Activated naive CD4-positive, alpha-beta T cell treated with anti-CD3 and anti-CD28 coated beads, Interleukin-2, amount 10 ng/mL, durations not matched to agents 7 days and 5 days (primary cell): ENCODE results near the gene MYO18A.
A peak's percentile ranks its signal among the peaks of the same experiment; 100 is the strongest.
"Not testable (repeated sequence)": the region's sequence is repeated elsewhere in the genome, so short reads cannot be mapped to it uniquely, and the experiment has no call there.

Experiments
- CTCF ChIA-PET: fragments of 350-600 bp; sonication (Branson Sonifier 250); formaldehyde crosslinking; loops from one replicate; lab custom pipeline; 2021; ENCODE audit warnings: antibody characterized with exemption; lab: Charles Lee
- DNase-seq: peaks from one replicate; pipeline ENCODE4 v3.0.0-alpha.2; 2020
- H3K27ac Mint-ChIP-seq: one replicate; pipeline ENCODE4 v1.8.0; 2021; ENCODE audit warnings: mild to moderate bottlenecking, moderate library complexity, mixed read lengths
- H3K27me3 Mint-ChIP-seq: one replicate; pipeline ENCODE4 v1.8.0; 2021; ENCODE audit warnings: mild to moderate bottlenecking, mixed read lengths
- H3K36me3 Mint-ChIP-seq: one replicate; pipeline ENCODE4 v1.8.0; 2021; ENCODE audit warnings: mixed read lengths
- H3K4me1 Mint-ChIP-seq: one replicate; pipeline ENCODE4 v1.8.0; 2021; ENCODE audit warnings: mixed read lengths
- H3K4me3 Mint-ChIP-seq: one replicate; pipeline ENCODE4 v1.8.0; 2021; ENCODE audit warnings: mild to moderate bottlenecking, moderate library complexity, mixed read lengths
- H3K9me3 Mint-ChIP-seq: one replicate; pipeline ENCODE4 v1.8.0; 2021; ENCODE audit warnings: mixed read lengths

MYO18A gene

GRCh38 chr17:29180034-29180787 lies at the start of gene MYO18A:
Gene MYO18A (minus strand): TSS chr17:29180398. CDS start chr17:29166940, 13,458 bp downstream.
- Mint-ChIP-seq H3K27ac (no peak within 1 kb of the TSS), H3K4me3 (peak within 1 kb of the TSS; percentile 55)
- CTCF ChIA-PET, result interaction anchor here (0.7 to 5.1 kb wide), 18 partner anchors 11 to 145 kb away, joined by 3 to 84 read pairs (median 6); no protein-coding TSS in a partner anchor

GRCh38 chr17:29225396-29225795 lies 45.2 kb upstream of the MYO18A start:
- no peak for DNase-seq
- CTCF ChIA-PET, result no interaction called here
- Mint-ChIP-seq H3K27ac (no peak overlapping the region), H3K36me3 (no peaks in the 10 kb centered on the region), H3K4me3 (no peak overlapping the region), H3K9me3 (no peaks in the 10 kb centered on the region), H3K27me3 (peaks cover 5% of the 10 kb centered on the region), H3K4me1 (no peaks in the 10 kb centered on the region)

More at GRCh38 chr17:29180034-29180787, at the start of gene MYO18A:
- Mint-ChIP-seq H3K4me1 (peaks cover 33% of the 10 kb centered on the region), H3K9me3 (no peaks in the 10 kb centered on the region), H3K36me3 (no peaks in the 10 kb centered on the region), H3K27me3 (peaks cover 32% of the 10 kb centered on the region)
- DNase-seq, result peak; percentile 85

GRCh38 chr17:29221338-29221737 lies 41.1 kb upstream of the MYO18A start:
- not testable (repeated sequence) for DNase-seq, H3K36me3 Mint-ChIP-seq, H3K4me1 Mint-ChIP-seq, H3K9me3 Mint-ChIP-seq, H3K4me3 Mint-ChIP-seq, H3K27ac Mint-ChIP-seq
- CTCF ChIA-PET, result interaction anchor here (4.4 to 5.5 kb wide), 2 partner anchors 13 to 73 kb away, joined by 26 to 130 read pairs; no protein-coding TSS in a partner anchor
- peaks cover 15% of the 10 kb centered on the region for H3K27me3 Mint-ChIP-seq

- Mint-ChIP-seq H3K27ac (no peak overlapping the region), H3K4me3 (no peak overlapping the region), H3K4me1 (peaks cover 7% of the 10 kb centered on the region), H3K36me3 (no peaks in the 10 kb centered on the region), H3K27me3 (peaks cover 15% of the 10 kb centered on the region), H3K9me3 (no peaks in the 10 kb centered on the region)
- peak; percentile 83 for DNase-seq
- CTCF ChIA-PET, result interaction anchor here (0.6 to 5.5 kb wide), 37 partner anchors 9 to 713 kb away, joined by 3 to 130 read pairs (median 4); partner anchors contain the start of genes ABHD15 and MYO18A
These were observed 39.3 kb upstream of the MYO18A start for GRCh38 chr17:29219378-29220047.

- CTCF ChIA-PET, result interaction anchor here (1.0 to 5.5 kb wide), 4 partner anchors 69 to 100 kb away, joined by 4 to 130 read pairs (median 34); no protein-coding TSS in a partner anchor
- Mint-ChIP-seq H3K4me3 (no peak overlapping the region), H3K27me3 (peaks cover 15% of the 10 kb centered on the region), H3K36me3 (no peaks in the 10 kb centered on the region), H3K4me1 (peaks cover 9% of the 10 kb centered on the region), H3K27ac (no peak overlapping the region), H3K9me3 (no peaks in the 10 kb centered on the region)
- DNase-seq, result no peak
These were observed 36.7 kb upstream of the MYO18A start for GRCh38 chr17:29216856-29217255.

- DNase-seq, result no peak
- H3K27ac Mint-ChIP-seq, result no peak overlapping the region
- H3K36me3 Mint-ChIP-seq, result no peaks in the 10 kb centered on the region
- H3K27me3 Mint-ChIP-seq, result peaks cover 15% of the 10 kb centered on the region
- H3K9me3 Mint-ChIP-seq, result no peaks in the 10 kb centered on the region
- peaks cover 9% of the 10 kb centered on the region for H3K4me1 Mint-ChIP-seq
- CTCF ChIA-PET, result interaction anchor here (1.0 to 5.5 kb wide), 3 partner anchors 68 to 99 kb away, joined by 4 to 130 read pairs (median 59); no protein-coding TSS in a partner anchor
- no peak overlapping the region for H3K4me3 Mint-ChIP-seq
These were observed 36.0 kb upstream of the MYO18A start for GRCh38 chr17:29216181-29216580.

GRCh38 chr17:29215717-29216116 lies 35.5 kb upstream of the MYO18A start:
- no peak for DNase-seq
- peak overlapping the region; percentile 16 for H3K27ac Mint-ChIP-seq
- H3K4me1 Mint-ChIP-seq, result peaks cover 9% of the 10 kb centered on the region
- H3K4me3 Mint-ChIP-seq, result no peak overlapping the region
- no peaks in the 10 kb centered on the region for H3K36me3 Mint-ChIP-seq
- peaks cover 15% of the 10 kb centered on the region for H3K27me3 Mint-ChIP-seq
- CTCF ChIA-PET, result interaction anchor here (0.6 to 5.5 kb wide), 3 partner anchors 47 to 91 kb away, joined by 3 to 130 read pairs (median 59); no protein-coding TSS in a partner anchor
- H3K9me3 Mint-ChIP-seq, result no peaks in the 10 kb centered on the region

GRCh38 chr17:29215174-29215573 lies 35.0 kb upstream of the MYO18A start:
- H3K4me3 Mint-ChIP-seq, result no peak overlapping the region
- no peak overlapping the region for H3K27ac Mint-ChIP-seq
- no peaks in the 10 kb centered on the region for H3K9me3 Mint-ChIP-seq
- peaks cover 15% of the 10 kb centered on the region for H3K27me3 Mint-ChIP-seq
- H3K4me1 Mint-ChIP-seq, result peaks cover 9% of the 10 kb centered on the region
- H3K36me3 Mint-ChIP-seq, result no peaks in the 10 kb centered on the region
- CTCF ChIA-PET, result interaction anchor here (0.6 to 0.7 kb wide), 2 partner anchors 47 to 155 kb away, joined by 3 read pairs; no protein-coding TSS in a partner anchor
- DNase-seq, result no peak

- DNase-seq, result no peak
- Mint-ChIP-seq H3K27ac (no peak overlapping the region), H3K27me3 (peaks cover 15% of the 10 kb centered on the region), H3K4me1 (peaks cover 5% of the 10 kb centered on the region), H3K36me3 (no peaks in the 10 kb centered on the region), H3K9me3 (no peaks in the 10 kb centered on the region), H3K4me3 (no peak overlapping the region)
- CTCF ChIA-PET, result interaction anchor here (0.7 kb wide), 1 partner anchor 155 kb away, joined by 3 read pairs; no protein-coding TSS in a partner anchor
These were observed 34.3 kb upstream of the MYO18A start for GRCh38 chr17:29214215-29215146.

- no peak for DNase-seq
- CTCF ChIA-PET, result interaction anchor here (0.6 to 1.0 kb wide), 3 partner anchors 43 to 104 kb away, joined by 3 to 4 read pairs (median 3); no protein-coding TSS in a partner anchor
These were observed 32.5 kb upstream of the MYO18A start for GRCh38 chr17:29212681-29213121.

GRCh38 chr17:29212094-29212631 lies 32.0 kb upstream of the MYO18A start:
- Mint-ChIP-seq H3K27me3 (peaks cover 15% of the 10 kb centered on the region), H3K27ac (no peak overlapping the region), H3K9me3 (no peaks in the 10 kb centered on the region), H3K4me3 (no peak overlapping the region), H3K36me3 (no peaks in the 10 kb centered on the region), H3K4me1 (peaks cover 2% of the 10 kb centered on the region)
- CTCF ChIA-PET, result interaction anchor here (0.6 to 0.9 kb wide), 2 partner anchors 43 to 104 kb away, joined by 3 to 4 read pairs; no protein-coding TSS in a partner anchor
- DNase-seq, result no peak

More at GRCh38 chr17:29212681-29213121, 32.5 kb upstream of the MYO18A start:
- Mint-ChIP-seq H3K27me3 (peaks cover 16% of the 10 kb centered on the region), H3K9me3 (no peaks in the 10 kb centered on the region), H3K4me3 (no peak overlapping the region), H3K27ac (no peak overlapping the region), H3K36me3 (no peaks in the 10 kb centered on the region), H3K4me1 (peaks cover 2% of the 10 kb centered on the region)

GRCh38 chr17:29210879-29211278 lies 30.7 kb upstream of the MYO18A start:
- Mint-ChIP-seq H3K36me3 (no peaks in the 10 kb centered on the region), H3K27ac (no peak overlapping the region), H3K27me3 (peaks cover 8% of the 10 kb centered on the region), H3K9me3 (no peaks in the 10 kb centered on the region), H3K4me1 (peaks cover 2% of the 10 kb centered on the region), H3K4me3 (no peak overlapping the region)
- CTCF ChIA-PET, result no interaction called here
- no peak for DNase-seq

GRCh38 chr17:29209073-29209472 lies 28.9 kb upstream of the MYO18A start:
- Mint-ChIP-seq H3K27ac (no peak overlapping the region), H3K4me3 (no peak overlapping the region), H3K4me1 (peaks cover 2% of the 10 kb centered on the region), H3K27me3 (peaks cover 18% of the 10 kb centered on the region), H3K36me3 (no peaks in the 10 kb centered on the region), H3K9me3 (no peaks in the 10 kb centered on the region)
- CTCF ChIA-PET, result interaction anchor here (4.7 kb wide), 1 partner anchor 11 kb away, joined by 26 read pairs; no protein-coding TSS in a partner anchor
- DNase-seq, result no peak
